ENCODE results near the gene IL16. TPM values are rescaled to one million over a fixed set of nuclear protein-coding genes. Genes with fewer than 3 reads are reported as not detected.
"Not testable (repeated sequence)": the region's sequence is repeated elsewhere in the genome, so short reads cannot be mapped to it uniquely, and the experiment has no call there.

Gene IL16
- polyA plus RNA-seq, 4 donors, result 5.1 to 6.3 (median 5.8) TPM

GRCh38 chr15:81199031-81199779 is 2.5 kb downstream of the IL16 start:
- no peak for DNase-seq (ENCODE audit: low read depth in 4 of 4, low spot score in 3 of 4)

GRCh38 chr15:81206018-81206417 is 9.3 kb downstream of the IL16 start:
- DNase-seq (ENCODE audit: low read depth in 4 of 4, low spot score in 3 of 4), result no peak

- DNase-seq (ENCODE audit: low read depth in 4 of 4, low spot score in 3 of 4), result not testable (repeated sequence)
These were observed 11.3 kb downstream of the IL16 start for GRCh38 chr15:81207987-81208386.

- no peak for DNase-seq (ENCODE audit: low read depth in 4 of 4, low spot score in 3 of 4)
These were observed 13.0 kb downstream of the IL16 start for GRCh38 chr15:81209635-81210034.

- no peak for DNase-seq (ENCODE audit: low read depth in 4 of 4, low spot score in 3 of 4)
These were observed 14.7 kb downstream of the IL16 start for GRCh38 chr15:81211376-81211775.

DNA sequence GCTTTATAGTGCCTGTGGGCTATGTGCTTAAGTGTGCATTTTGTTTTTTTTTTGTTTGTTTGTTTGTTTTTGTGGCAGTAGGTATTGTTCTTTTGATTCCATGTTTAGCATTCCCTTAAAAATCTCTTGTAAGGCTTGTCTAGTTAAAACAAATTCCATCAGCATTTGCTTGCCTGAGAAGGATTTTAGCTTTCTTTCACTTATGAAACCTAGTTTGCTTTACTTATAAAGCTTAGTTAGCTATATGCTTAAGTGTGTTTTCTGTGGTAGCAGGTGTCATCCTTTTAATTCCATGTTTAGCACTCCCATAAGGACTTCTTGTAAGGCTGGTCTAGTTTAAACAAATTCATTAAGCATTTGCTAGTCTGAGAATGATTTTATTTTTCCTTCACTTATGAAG is 17.3 kb downstream of the IL16 start:
- no peak for DNase-seq (ENCODE audit: low read depth in 4 of 4, low spot score in 3 of 4)

DNA sequence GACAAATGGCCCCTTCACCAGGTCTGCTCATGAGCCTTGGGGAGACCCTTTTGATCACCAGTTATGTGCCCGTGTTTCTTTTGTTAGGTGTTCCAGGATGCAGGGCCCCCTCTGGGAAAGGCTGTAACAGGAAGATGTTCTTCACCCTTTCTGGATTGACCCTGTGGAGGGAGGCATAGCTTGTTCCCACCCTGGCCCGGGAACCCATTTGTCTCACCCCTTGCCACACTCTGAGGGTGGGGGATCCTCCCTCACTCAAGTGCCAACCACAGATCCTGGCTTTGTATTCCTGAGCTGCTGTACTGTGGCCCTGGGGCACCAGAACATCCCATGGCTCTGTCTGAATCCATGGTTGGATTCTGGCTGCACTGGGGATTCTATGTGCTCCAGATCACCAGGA is 18.9 kb downstream of the IL16 start:
- DNase-seq (ENCODE audit: low read depth in 4 of 4, low spot score in 3 of 4), result no peak

- no peak for DNase-seq (ENCODE audit: low read depth in 4 of 4, low spot score in 3 of 4)
These were observed 19.3 kb downstream of the IL16 start for GRCh38 chr15:81215983-81216382.

DNA sequence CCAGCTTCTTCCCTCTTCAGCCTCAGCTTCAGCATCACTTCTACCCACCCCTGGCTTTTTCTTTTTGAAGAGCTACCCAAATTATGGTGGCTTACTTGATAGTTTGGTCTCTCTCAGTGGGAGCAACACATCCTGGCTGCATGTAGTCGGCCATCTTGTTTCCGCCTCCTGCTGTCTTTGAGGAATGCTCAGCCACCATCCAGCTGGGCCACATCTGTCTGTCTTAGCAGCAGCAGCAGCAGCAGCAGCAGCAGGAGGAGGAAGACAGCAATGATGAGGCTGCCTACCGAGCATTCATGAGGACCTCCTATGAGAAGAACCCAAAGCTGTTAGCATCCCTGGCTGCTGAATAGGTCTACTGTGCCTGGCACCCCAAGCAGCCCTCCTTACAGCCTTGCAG is 19.7 kb downstream of the IL16 start:
- DNase-seq (ENCODE audit: low read depth in 4 of 4, low spot score in 3 of 4), result no peak

DNA sequence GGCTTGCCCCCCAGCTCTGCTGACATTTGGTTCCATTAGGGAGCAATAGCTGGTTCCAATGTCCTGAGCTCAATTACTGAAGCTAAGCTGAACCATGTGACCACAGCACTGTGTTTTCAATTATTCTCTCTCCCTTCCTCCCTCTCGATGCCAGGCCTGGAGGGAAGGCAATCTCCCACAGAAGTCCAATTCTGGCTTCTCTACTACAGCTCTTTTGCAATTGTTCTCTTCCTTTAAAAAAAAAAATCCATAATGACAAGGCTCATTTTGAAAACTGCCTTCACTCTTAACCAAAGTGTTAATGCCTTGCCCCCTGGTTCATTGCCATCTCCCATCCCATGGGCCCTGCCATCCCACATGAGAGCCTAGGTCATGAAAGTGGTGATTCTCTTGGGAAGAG is 24.8 kb downstream of the IL16 start:
- no peak for DNase-seq (ENCODE audit: low read depth in 4 of 4, low spot score in 3 of 4)

GRCh38 chr15:81222007-81222406 is 25.3 kb downstream of the IL16 start:
- DNase-seq (ENCODE audit: low read depth in 4 of 4, low spot score in 3 of 4), result no peak

- DNase-seq (ENCODE audit: low read depth in 4 of 4, low spot score in 3 of 4), result no peak
These were observed 26.8 kb downstream of the IL16 start for GRCh38 chr15:81223346-81223971.

GRCh38 chr15:81224232-81224631 is 27.6 kb downstream of the IL16 start:
- no peak for DNase-seq (ENCODE audit: low read depth in 4 of 4, low spot score in 3 of 4)

DNA sequence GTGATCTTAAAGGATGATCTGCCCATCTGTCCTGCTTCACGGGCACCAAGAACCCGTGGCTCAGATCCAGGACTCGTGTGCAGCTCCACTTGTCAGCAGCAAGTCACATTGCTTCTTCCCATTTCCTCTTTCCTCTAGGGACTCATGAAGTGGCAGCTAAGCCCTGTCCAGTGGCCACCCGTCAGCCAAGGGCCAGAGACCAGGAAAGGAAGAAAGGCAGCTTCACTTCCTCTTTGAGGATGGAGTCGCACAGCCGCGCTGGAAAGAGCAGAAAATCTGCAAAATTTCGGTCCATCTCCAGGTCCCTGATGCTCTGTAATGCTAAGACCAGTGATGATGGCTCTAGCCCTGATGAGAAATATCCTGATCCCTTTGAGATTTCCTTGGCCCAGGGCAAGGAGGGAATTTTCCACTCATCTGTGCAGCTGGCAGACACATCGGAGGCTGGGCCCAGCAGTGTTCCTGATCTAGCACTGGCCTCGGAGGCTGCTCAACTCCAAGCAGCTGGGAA is 28.5 kb downstream of the IL16 start:
- no peak for DNase-seq (ENCODE audit: low read depth in 4 of 4, low spot score in 3 of 4)

DNA sequence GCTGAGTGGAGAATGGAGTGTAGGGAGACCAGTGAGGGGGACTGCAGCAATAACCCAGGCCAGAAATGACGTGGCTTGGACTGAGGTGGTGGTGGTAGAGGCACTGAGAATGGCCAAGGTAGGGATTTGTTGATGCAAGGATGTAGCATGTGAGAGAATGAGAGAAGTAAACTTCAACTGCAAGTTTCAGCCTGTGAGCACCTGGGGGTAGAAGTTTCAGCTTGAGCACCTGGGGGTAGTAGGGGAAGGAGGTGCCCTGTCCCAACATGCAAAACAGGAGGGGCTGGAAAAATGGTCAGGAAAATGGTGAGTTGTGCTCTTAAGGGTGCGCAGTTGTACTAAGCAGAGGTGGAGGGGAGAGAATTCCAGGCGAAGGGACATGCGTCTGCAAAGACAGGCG is 31.0 kb downstream of the IL16 start:
- no peak for DNase-seq (ENCODE audit: low read depth in 4 of 4, low spot score in 3 of 4)

DNA sequence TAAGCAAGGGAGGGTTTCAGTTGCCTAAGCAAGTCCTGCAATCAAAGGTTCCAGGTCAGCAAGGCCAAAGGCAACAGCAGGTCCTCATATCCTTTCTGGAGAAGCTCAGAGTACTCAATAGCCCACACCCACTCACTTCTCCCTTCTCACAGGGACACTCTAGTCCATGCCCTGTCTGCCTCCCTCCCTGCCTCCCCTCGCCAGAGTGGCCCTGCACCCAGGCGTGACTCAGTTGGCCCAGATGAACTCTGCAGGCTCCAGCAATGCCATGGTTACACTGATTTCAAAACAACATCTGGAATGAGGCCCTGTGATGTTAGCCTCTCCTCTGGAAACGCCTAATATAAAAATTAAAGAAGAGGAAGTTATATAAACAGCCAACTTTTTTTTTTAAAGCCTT is 32.9 kb downstream of the IL16 start:
- no peak for DNase-seq (ENCODE audit: low read depth in 4 of 4, low spot score in 3 of 4)

- no peak for DNase-seq (ENCODE audit: low read depth in 4 of 4, low spot score in 3 of 4)
These were observed 38.8 kb downstream of the IL16 start for GRCh38 chr15:81235276-81236123.

DNA sequence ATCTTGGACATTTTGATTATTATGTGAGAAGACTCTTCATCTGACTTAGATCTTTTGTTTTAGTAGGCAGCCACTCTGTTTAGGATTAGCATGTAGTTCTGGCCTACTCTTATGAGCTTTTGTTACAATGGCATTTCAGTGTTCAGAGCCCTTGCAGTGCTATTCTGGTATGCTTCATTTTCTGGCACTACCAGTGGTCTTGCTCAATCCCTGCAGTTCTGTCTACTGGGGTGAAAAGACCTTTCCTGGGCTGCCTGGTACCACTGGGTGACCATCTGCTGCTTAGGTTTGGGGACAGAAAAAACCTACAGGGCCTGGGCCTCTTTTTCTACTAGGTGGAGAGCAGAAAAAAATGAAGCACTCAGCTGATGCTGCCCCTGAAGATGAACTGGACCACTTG is 42.5 kb downstream of the IL16 start:
- DNase-seq (ENCODE audit: low read depth in 4 of 4, low spot score in 3 of 4), result no peak

- no peak for DNase-seq (ENCODE audit: low read depth in 4 of 4, low spot score in 3 of 4)
These were observed 46.1 kb downstream of the IL16 start for GRCh38 chr15:81242778-81243177.

GRCh38 chr15:81244306-81244705 is 47.6 kb downstream of the IL16 start:
- no peak for DNase-seq (ENCODE audit: low read depth in 4 of 4, low spot score in 3 of 4)

- DNase-seq (ENCODE audit: low read depth in 4 of 4, low spot score in 3 of 4), result no peak
These were observed 57.2 kb downstream of the IL16 start for GRCh38 chr15:81253846-81254245.
